Skeletal muscle tissue (tissue), 5 donors: Measurements from ENCODE around the gene FAM216A. TPM values are rescaled to one million over a fixed set of nuclear protein-coding genes. Genes with fewer than 3 reads are reported as not detected.

Experiments
- H3K27ac ChIP-seq: one replicate; pipeline ENCODE4 v1.7.0; 2013; ENCODE audit warnings: mild to moderate bottlenecking, low read depth, low read length, inconsistent platforms
- H3K27me3 ChIP-seq, 3 donors: one replicate each; pipeline ENCODE4 v1.7.0; 2013; ENCODE audit warnings: low read length in 3 of 3; ENCODE audit not compliant: control insufficient read depth in 3 of 3, insufficient read depth in 3 of 3
- H3K36me3 ChIP-seq, 3 donors: one replicate each; pipeline ENCODE4 v1.7.0; 2013; ENCODE audit warnings: low read length in 3 of 3; ENCODE audit not compliant: control insufficient read depth in 3 of 3, insufficient read depth in 3 of 3
- H3K4me1 ChIP-seq, 3 donors: one replicate each; pipeline ENCODE4 v1.7.0; 2013; ENCODE audit warnings: low read length in 3 of 3, mild to moderate bottlenecking in 3 of 3; ENCODE audit not compliant: control insufficient read depth in 3 of 3, insufficient read depth in 3 of 3
- H3K4me3 ChIP-seq, 3 donors: one replicate each; pipeline ENCODE4 v1.7.0; 2013; ENCODE audit warnings: low read length in 3 of 3
- H3K9ac ChIP-seq, 3 donors: one replicate each; pipeline ENCODE4 v1.7.0; 2013; ENCODE audit warnings: low read length in 3 of 3, mild to moderate bottlenecking in 3 of 3, moderate library complexity in 2 of 3, low read depth in 1 of 3
- H3K9me3 ChIP-seq, 3 donors: one replicate each; pipeline ENCODE4 v1.7.0; 2013; ENCODE audit warnings: low read length in 3 of 3; ENCODE audit not compliant: control insufficient read depth in 3 of 3
- small RNA-seq: library from RNA; depleted of rRNA; stranded (forward); fragments of <200 nt; gene quantifications from one replicate; pipeline ENCODE3, GENCODE V24; 2014
- total RNA-seq: library from RNA; depleted of rRNA; stranded (reverse); fragments of >200 nt; gene quantifications from one replicate; pipeline ENCODE4 v1.2.3, GENCODE V29; 2014
- donor health status: Osteomylitis.

The FAM216A gene
- total RNA-seq, 1 donor from 2014 or later: 11.0 TPM

DNA sequence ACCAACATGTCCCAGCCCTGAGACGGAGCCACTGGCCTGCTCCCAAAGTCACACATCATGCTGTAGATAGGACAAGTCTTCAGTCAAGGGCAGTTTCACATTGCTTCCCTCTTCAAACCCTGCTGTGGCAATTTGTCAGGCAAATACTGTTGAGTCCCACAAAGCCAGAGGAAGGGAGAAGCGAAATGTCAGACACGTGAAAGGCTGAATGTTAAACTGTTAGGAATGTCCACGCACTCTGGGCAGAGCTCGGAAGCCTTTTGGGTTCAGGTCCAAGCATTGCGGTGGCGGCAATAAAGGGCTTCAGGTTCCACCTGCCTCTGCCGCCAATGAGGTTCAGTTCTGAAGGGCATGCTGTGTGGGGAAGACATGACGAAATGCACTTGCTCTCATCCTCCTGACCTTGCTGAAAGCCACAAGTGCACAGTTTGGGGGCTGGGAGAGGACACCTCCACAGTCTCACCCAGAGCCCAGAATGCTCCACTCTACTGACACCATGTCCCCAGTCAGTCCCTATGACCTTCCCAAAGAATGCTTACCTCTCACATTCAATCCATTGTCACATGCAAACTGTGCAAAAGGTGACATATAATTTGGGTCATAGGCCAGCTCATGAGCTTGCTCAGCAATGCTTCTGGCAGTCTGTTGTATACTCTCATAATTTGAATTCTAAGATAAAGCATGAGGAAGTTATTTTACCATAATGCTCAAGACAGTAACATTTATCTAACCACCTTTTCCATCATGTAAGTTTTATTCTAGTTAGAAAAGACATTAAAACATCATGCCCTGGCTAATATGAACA, 69.2 kb downstream of the FAM216A start:
- Histone ChIP-seq H3K4me1 (peaks cover 47 to 54% (median 48%) of the 10 kb centered on the region in 3 donors), H3K27ac (peak overlapping the region; percentile 87), H3K9ac (peak overlapping the region in 2 of 3 donors; percentile 63 to 70), H3K9me3 (no peaks in the 10 kb centered on the region), H3K36me3 (peaks cover 8 to 30% (median 19%) of the 10 kb centered on the region in 3 donors), H3K4me3 (peak overlapping the region in 1 of 3 donors; percentile 34), H3K27me3 (no peaks in the 10 kb centered on the region)

DNA sequence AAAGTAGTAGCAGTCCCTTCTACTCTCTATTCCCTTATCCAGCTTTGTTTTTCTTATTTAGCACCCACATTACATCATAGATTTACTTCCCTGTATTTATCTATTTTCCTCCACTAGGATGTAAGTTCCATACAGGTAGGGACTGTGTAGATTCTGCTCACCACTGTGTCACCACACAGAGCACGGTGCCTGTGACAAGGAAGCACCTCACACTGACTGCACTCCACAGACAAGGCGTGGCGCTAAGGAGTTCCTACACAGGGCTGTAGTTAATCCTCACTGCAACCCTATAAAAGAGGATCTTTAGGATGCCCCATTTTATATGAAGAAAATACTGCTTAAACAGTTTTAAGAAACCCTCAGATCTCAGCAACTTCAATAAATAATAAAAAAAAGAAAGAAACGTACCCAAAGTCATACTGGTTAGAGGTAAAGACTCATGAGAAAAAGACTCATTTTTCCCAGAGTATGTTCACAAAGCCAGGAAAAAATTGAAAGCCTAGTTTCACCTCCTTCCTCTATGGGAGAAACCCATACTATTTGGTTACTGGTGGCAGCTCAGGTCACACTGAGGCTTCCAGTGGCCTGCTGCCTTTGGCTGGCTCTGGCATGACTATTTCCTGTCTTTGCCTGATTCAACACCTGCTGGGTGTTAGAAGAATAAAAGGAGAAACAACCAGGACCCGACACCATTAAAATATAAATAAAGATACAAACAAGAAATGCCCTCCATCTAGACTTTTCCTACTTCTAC, 70.4 kb downstream of the FAM216A start:
- Histone ChIP-seq H3K27me3 (no peaks in the 10 kb centered on the region), H3K36me3 (peaks cover 8 to 27% (median 17%) of the 10 kb centered on the region in 3 donors), H3K27ac (peak overlapping the region; percentile 87), H3K4me3 (no peak overlapping the region), H3K4me1 (peaks cover 54 to 59% (median 59%) of the 10 kb centered on the region in 3 donors), H3K9ac (peak overlapping the region in 2 of 3 donors; percentile 59 to 70), H3K9me3 (no peaks in the 10 kb centered on the region)

Small RNAs within 50 kb of the gene (small RNA-seq; reads per million reads assigned to genes)
- gene RF00278: not detected

Other genes starting within 250 kb of the FAM216A start
- 515 TPM for gene ATP2A2, start 187.6 kb upstream of the FAM216A start, total RNA-seq
- gene ANAPC7, start 65.1 kb upstream of the FAM216A start, total RNA-seq: 38.6 TPM
- 99.2 TPM for gene ARPC3, start 18.5 kb upstream of the FAM216A start, total RNA-seq
- 21.4 TPM for gene GPN3, start 588 bp upstream of the FAM216A start, total RNA-seq
- 73.1 TPM for gene VPS29, start 33.3 kb downstream of the FAM216A start, total RNA-seq
- 1.6 TPM for gene RAD9B, start 33.5 kb downstream of the FAM216A start, total RNA-seq
- gene PPTC7, start 114.5 kb downstream of the FAM216A start, total RNA-seq: 6.3 TPM
- gene TCTN1, start 145.3 kb downstream of the FAM216A start, total RNA-seq: 14.1 TPM
- 5.2 TPM for gene HVCN1, start 220.3 kb downstream of the FAM216A start, total RNA-seq